Panc1 (cell line): ENCODE measurements around the gene AGTPBP1.

Experiments used
- CTCF ChIP-seq: fragments of 450-650 bp; IDR thresholded peaks from 2 replicates; pipeline ENCODE4 v1.5.1; 2017; ENCODE audit warnings: mild to moderate bottlenecking
- POLR2AphosphoS5 ChIP-seq: IDR thresholded peaks from 2 replicates; pipeline ENCODE4 v1.6.1; 2012; ENCODE audit warnings: mild to moderate bottlenecking, low read depth, low read length, moderate library complexity

DNA sequence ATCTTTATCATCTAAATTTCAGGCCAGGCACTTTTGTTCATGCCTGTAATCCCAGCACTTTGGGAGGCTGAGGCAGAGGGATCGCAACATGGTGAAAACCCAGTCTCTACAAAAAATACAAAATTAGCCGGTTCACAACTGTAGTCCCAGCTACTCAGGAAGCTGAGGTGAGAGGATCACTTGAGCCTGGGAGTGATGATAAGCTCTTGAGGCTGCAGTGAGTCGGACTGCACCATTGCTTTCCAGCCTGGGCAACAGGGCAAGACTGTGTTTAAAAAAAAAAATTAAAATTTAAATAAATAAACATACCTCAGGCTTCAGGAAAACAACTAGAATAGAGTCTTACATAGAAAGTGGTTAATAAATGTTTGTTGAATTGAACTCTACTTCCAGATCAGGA lies 147.4 kb downstream of the AGTPBP1 start:
- no peak for TF ChIP-seq CTCF
- TF ChIP-seq POLR2AphosphoS5: no peak
